NCI-H345 treated with DMSO at 0.1 percent for 48 hours (cell line): ENCODE results near the gene TM7SF3.
"Not testable (repeated sequence)": the region's sequence is repeated elsewhere in the genome, so short reads cannot be mapped to it uniquely, and the experiment has no call there.

Experiments
- DNase-seq: peaks from one replicate; lab custom pipeline; 2025; ENCODE audit not compliant: unreplicated experiment; lab: John Stamatoyannopoulos, UW

Gene TM7SF3

GRCh38 chr12:26987634-26988424 is 26.4 kb downstream of the TM7SF3 start:
- DNase-seq, result no peak

DNA sequence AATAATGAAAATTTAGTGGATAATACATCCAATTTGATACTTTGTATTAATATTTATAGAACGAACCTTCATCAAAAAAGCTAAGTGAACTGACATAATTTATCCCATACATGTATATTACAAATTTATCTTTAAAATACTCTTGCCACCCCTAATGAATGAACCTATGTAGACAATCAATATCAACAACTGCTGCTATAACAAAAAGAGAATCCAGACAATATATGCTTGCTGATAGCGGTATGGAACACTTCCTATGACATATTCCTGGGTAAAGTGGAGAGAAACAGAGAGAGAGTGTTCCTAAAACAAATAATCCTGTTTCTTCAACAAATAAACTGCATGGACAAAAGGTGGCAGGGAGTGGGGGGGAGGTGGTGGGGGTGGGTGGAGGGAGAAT is 31.3 kb downstream of the TM7SF3 start:
- DNase-seq, result no peak

DNA sequence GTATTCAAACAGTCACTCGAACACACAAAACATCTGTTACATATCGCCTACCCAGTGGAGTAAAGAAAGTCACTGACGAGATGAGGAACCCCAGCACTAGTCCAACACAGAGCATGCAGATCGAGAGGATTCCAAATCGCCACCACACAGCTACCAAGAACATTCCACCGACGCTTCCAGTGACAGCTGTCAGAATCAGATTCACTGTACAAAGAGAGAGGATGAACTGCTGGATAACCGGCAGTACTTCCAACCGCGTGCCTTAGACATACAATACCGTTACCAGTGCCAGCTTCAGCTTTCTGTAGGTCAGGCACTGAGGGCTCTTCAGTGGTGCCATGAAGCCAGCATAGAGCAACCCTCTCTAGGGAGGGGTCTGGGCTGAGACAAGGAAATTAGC is 34.5 kb downstream of the TM7SF3 start:
- DNase-seq, result no peak

GRCh38 chr12:26978801-26979200 is 35.4 kb downstream of the TM7SF3 start:
- DNase-seq, result no peak

- peak; percentile 22 for DNase-seq
These were observed 37.5 kb downstream of the TM7SF3 start for GRCh38 chr12:26976687-26977086.

DNA sequence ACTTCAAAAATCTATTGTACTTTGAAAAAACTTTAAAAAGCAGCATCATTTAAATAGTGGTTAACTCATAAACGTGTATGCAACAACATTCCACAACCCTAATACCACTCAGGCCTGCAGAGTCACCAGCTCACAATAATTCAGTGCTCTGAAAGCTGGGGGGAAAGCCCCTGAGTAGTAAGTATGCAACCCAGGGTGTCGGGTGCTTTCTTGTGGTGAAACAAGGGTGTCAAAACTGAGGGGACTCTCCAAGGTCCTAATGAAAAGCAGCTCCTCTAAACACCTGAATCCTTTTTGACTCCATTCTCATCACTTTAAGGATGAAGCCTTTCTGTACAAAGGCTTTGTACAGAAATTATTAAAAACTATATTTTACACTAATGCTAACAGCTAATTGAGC is 42.2 kb downstream of the TM7SF3 start:
- no peak for DNase-seq

- DNase-seq, result no peak
These were observed 44.0 kb downstream of the TM7SF3 start for GRCh38 chr12:26970136-26970535.

GRCh38 chr12:26966842-26967241 is 47.3 kb downstream of the TM7SF3 start:
- no peak for DNase-seq

- no peak for DNase-seq
These were observed 50.8 kb downstream of the TM7SF3 start for GRCh38 chr12:26963413-26963812.

DNA sequence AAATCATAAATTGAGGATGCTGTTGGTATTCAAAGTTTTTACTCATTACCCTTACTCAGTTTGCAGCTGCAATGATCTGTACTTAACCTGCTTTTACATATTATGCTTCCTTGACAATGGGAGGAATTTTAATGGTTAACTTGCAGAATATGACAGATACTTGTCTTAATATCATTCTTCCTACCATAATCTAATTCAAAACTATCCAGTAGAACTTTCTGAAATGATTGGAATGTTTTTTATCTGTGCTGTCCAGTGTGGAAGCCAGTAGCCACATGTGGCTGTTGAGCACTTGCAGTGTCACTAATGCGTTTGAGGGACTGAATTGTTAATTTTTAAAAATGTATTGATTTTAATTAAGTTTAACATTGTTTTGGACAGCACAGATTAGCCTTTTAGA is 52.4 kb downstream of the TM7SF3 start:
- DNase-seq, result no peak

DNA sequence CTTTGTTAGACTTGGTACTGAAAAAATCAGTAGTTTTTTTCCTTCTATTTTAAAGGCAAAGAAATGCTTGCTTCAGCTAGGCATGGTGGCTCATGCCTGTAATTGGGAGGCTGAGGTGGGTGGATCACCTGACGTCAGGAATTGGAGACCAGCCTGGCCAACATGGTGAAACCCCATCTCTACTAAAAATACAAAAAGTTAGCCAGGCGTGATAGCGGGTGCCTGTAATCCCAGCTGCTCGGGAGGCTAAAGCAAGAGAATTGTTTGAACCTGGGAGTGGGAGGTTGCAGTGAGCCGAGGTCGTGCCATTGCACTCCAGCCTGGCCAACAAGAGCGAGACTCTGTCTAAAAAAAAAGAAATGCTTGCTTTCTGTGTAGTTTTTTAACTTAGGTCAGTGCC is 52.8 kb downstream of the TM7SF3 start:
- DNase-seq, result not testable (repeated sequence)

DNA sequence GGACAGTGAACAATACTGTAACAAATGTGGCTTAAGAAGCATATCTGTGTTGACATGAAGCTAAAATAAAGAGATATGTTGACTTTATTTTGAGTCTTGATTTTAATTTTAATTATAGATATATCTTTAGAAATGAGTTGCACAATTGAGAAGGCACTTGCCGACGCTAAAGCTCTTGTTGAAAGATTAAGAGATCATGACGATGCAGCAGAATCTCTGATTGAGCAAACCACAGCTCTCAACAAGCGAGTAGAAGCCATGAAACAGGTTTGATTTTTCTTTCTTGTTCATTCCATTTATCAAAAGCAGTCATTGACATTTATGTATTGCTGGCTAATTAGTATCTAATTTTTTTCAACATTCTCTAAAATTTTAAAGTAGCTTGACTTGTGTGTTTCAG is 60.2 kb downstream of the TM7SF3 start:
- DNase-seq, result no peak

DNA sequence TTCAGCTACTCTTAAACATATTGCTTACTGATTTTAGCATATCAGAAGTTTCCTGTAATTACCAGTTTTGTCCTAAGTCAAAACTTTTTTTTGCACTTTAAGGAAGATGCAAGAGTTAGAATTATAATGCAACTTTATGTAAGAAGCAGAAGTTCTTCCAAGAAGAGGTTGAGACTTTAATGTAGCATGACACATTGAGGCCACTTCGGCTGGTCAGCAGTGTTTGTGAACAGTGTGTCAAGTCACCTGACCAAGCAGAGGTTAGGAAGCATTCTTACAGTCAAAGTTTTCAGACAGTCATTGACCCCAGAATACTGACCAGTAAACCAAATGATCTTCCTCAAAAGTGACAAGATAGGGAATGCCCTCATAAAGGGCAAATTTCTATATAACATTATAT is 60.7 kb downstream of the TM7SF3 start:
- DNase-seq, result no peak

DNA sequence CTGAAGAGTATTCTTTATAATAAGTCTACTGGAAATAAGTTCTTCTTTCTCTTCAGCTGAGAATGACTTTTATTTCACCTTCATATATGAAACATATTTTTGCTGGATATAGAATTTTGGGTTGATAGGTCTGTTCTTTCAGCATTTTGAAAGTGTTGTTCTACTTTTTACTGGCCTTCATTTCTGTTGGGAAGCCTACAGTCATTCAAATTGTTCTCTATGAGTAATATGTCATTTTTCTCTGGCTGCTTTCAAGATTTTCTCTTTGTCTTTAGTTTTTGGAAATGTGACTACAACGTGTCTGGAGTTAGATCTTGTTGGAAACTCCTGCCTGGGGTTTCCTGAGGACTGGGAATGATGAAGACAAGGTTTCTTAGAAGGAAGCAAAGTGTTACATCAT is 65.9 kb downstream of the TM7SF3 start:
- no peak for DNase-seq

DNA sequence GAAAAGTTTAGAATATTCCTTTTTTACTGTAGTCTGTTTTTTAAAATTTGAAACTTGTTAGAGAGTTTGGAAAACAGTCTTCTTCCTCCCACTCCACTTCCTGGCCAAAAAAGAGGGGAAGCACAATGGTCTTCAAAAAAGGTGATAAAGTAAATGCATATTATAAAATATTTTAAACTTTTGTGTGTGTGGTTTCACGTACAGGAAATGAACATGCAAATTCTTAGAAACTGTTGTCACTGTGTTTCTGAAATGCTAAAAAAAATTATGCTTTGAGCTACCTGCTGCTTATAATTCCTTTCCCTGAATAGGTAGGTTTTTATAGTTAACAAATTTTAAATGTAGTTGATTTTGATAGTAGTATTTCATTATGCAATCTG is 73.0 kb downstream of the TM7SF3 start:
- no peak for DNase-seq

DNA sequence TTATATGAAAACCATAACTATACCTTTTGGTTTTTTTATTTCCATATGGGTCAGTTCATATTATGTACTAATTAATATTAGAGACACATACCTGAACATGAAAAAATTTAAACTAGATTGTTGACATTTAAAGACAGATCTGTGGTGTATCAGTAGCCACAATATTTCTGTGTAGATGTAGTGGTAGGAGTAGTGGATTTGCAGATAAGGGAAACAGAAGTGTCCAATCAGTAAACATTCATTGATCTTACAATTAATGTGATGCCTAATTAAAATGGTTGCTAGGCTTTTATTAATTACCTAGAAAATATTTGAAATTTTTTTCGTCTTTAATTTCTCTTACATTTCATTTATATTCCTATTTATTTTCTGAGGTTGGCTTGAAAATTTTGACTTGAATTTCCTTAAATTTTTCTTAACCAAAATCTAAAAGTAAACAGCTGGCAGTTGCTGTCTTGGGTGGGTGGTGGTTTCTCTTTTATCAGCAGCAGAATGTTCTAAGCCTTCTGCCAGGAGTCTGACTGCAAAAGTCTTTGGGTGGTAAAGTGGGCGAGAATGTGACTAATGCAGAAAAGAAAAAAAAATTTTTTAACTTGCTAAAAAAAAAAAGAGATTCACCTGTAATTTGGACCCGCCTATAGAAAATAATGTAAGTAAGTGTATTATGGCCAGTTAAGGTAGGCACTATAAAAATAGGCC is 73.5 kb downstream of the TM7SF3 start:
- no peak for DNase-seq

DNA sequence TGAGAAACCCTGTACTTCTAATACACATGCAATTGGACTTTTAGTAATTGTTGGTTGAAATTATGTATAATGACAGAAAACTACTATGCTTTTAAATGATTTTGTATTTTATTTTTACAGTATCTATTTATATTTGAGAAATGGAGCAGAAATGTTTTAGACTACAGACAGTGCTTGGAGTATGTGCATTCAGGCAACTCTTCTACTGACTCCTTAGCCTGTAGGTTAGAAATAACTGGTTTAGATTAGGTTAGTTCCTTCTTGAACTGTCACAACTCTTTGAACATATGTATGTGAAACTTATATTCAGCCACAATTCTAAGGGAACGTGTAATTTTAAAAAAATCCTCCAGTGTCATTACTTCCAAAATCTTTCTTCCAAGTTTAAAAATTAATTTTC is 74.2 kb downstream of the TM7SF3 start:
- DNase-seq, result no peak

- no peak for DNase-seq
These were observed 74.9 kb downstream of the TM7SF3 start for GRCh38 chr12:26939192-26939832.

- DNase-seq, result no peak
These were observed 75.5 kb downstream of the TM7SF3 start for GRCh38 chr12:26938701-26939062.

- peak; percentile 94 for DNase-seq
These were observed 76.1 kb downstream of the TM7SF3 start, which contains the start of the genes FGFR1OP2 and INTS13 for GRCh38 chr12:26937863-26938700. TSS of gene FGFR1OP2 (plus strand) at chr12:26938470. CDS start at chr12:26954159, 15,689 bp downstream. TSS of gene INTS13 (minus strand) at chr12:26937981. CDS start at chr12:26936803, 1,178 bp downstream.

GRCh38 chr12:26937443-26937862 is 76.7 kb downstream of the TM7SF3 start:
- no peak for DNase-seq
